NCI-H187 treated with DMSO at 0.1 percent for 48 hours (cell line): Measurements from ENCODE around the gene FAM184B.

Experiments used
- DNase-seq: peaks from one replicate; lab custom pipeline; 2025; lab: John Stamatoyannopoulos, UW

Gene FAM184B

GRCh38 chr4:17781300-17782287 lies at the start of gene FAM184B:
Gene FAM184B (minus strand): TSS chr4:17781621. CDS start chr4:17781299, 322 bp downstream.
- DNase-seq: no peak

GRCh38 chr4:17823871-17824669 lies 42.6 kb upstream of the FAM184B start:
- no peak for DNase-seq

GRCh38 chr4:17817027-17817426 lies 35.6 kb upstream of the FAM184B start:
- DNase-seq: no peak

GRCh38 chr4:17816142-17816541 lies 34.7 kb upstream of the FAM184B start:
- no peak for DNase-seq

GRCh38 chr4:17814140-17814539 lies 32.7 kb upstream of the FAM184B start:
- no peak for DNase-seq

GRCh38 chr4:17812801-17813200 lies 31.4 kb upstream of the FAM184B start:
- DNase-seq: no peak

GRCh38 chr4:17812125-17812524 lies 30.7 kb upstream of the FAM184B start:
- DNase-seq: no peak

GRCh38 chr4:17811078-17811603 lies 29.7 kb upstream of the FAM184B start:
- DNase-seq: no peak

- DNase-seq: peak; percentile 97
Measured at GRCh38 chr4:17810260-17811077, 29.0 kb upstream of the FAM184B start, which contains the start of the genes DCAF16 and NCAPG. Gene DCAF16 (minus strand): TSS chr4:17810757. CDS start chr4:17804141, 6,616 bp downstream. Gene NCAPG (plus strand): TSS chr4:17810979. CDS start chr4:17811078, 99 bp downstream.

- DNase-seq: no peak
Measured at GRCh38 chr4:17809667-17810066, 28.2 kb upstream of the FAM184B start.

GRCh38 chr4:17807446-17807845 lies 26.0 kb upstream of the FAM184B start:
- no peak for DNase-seq

- DNase-seq: no peak
Measured at GRCh38 chr4:17805580-17806155, 24.2 kb upstream of the FAM184B start.

- DNase-seq: no peak
Measured at GRCh38 chr4:17797808-17798207, 16.4 kb upstream of the FAM184B start.

GRCh38 chr4:17794730-17795129 lies 13.3 kb upstream of the FAM184B start:
- DNase-seq: no peak

GRCh38 chr4:17788956-17789355 lies 7.5 kb upstream of the FAM184B start:
- DNase-seq: no peak

- no peak for DNase-seq
Measured at GRCh38 chr4:17787315-17787714, 5.9 kb upstream of the FAM184B start.

GRCh38 chr4:17786567-17786966 lies 5.1 kb upstream of the FAM184B start:
- no peak for DNase-seq

GRCh38 chr4:17785858-17786257 lies 4.4 kb upstream of the FAM184B start:
- no peak for DNase-seq

- DNase-seq: no peak
Measured at GRCh38 chr4:17780501-17781299, 721 bp downstream of the FAM184B start.

GRCh38 chr4:17778431-17778830 lies 3.0 kb downstream of the FAM184B start:
- DNase-seq: no peak
